Thyroid gland (tissue), 4 donors: Measurements from ENCODE around the gene DYNLT2B.

Experiments used
- POLR2A ChIP-seq, 2 donors: fragments of 450-650 bp; IDR thresholded peaks; one replicate each; pipeline ENCODE4 v1.6.1; 2017; ENCODE audit warnings: antibody characterized with exemption in 2 of 2, mild to moderate bottlenecking in 2 of 2, moderate library complexity in 1 of 2
- TF ChIP-seq, protein P1 (sequence below), 6 experiments: fragments of 200-600 bp in 3 of 6; fragments of 450-650 bp in 3 of 6; sonication (generic) in 3 of 6; IDR thresholded peaks; one replicate each; pipeline ENCODE4 v1.5.1; 2016 to 2019; ENCODE audit warnings: antibody characterized with exemption in 6 of 6, mild to moderate bottlenecking in 2 of 6, inconsistent platforms in 1 of 6, moderate library complexity in 1 of 6

DNA sequence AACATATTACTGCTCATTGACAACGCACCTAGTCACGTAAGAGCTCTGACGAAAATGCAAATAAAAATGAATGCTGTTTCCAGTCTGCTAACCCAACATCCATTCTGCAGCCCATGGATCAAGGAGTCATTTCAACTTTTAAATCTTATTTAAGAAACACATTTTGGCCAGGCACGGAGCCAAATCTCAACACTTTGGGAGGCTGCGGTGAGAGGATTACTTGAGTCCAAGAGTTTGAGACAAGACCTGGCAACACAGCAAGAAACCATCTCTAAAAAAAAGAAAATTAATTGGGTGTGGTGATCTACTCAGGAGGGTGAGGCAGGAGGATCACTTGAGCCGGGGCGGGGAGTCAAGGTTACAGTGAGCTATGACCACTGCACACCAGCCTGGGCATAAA, 42.5 kb upstream of the DYNLT2B start:
- TF ChIP-seq POLR2A (IDR thresholded peaks at IDR 0.05) = no peak
- TF ChIP-seq, protein P1, sequence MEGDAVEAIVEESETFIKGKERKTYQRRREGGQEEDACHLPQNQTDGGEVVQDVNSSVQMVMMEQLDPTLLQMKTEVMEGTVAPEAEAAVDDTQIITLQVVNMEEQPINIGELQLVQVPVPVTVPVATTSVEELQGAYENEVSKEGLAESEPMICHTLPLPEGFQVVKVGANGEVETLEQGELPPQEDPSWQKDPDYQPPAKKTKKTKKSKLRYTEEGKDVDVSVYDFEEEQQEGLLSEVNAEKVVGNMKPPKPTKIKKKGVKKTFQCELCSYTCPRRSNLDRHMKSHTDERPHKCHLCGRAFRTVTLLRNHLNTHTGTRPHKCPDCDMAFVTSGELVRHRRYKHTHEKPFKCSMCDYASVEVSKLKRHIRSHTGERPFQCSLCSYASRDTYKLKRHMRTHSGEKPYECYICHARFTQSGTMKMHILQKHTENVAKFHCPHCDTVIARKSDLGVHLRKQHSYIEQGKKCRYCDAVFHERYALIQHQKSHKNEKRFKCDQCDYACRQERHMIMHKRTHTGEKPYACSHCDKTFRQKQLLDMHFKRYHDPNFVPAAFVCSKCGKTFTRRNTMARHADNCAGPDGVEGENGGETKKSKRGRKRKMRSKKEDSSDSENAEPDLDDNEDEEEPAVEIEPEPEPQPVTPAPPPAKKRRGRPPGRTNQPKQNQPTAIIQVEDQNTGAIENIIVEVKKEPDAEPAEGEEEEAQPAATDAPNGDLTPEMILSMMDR (IDR thresholded peaks at IDR 0.05) = no peak
